GM10266 (cell line): ENCODE measurements around the gene DOCK3.
"Not testable (repeated sequence)": the region's sequence is repeated elsewhere in the genome, so short reads cannot be mapped to it uniquely, and the experiment has no call there.

Experiments
- DNase-seq: peaks from one replicate; pipeline ENCODE4 v3.0.0; 2012; ENCODE audit errors: extremely low spot score
- CTCF ChIP-seq: IDR thresholded peaks from 2 replicates; pipeline ENCODE4 v1.5.1; 2012; ENCODE audit warnings: mild to moderate bottlenecking, low read depth; ENCODE audit not compliant: control insufficient read depth, insufficient read depth; ENCODE audit errors: missing control alignments

DOCK3 gene

GRCh38 chr3:50687127-50687751 lies 12.5 kb downstream of the DOCK3 start:
- TF ChIP-seq CTCF = no peak
- no peak for DNase-seq

GRCh38 chr3:50687916-50688315 lies 13.2 kb downstream of the DOCK3 start:
- DNase-seq = no peak

GRCh38 chr3:50688602-50689001 lies 13.9 kb downstream of the DOCK3 start:
- not testable (repeated sequence) for DNase-seq

More at GRCh38 chr3:50687916-50688315, 13.2 kb downstream of the DOCK3 start:
- TF ChIP-seq CTCF = no peak

GRCh38 chr3:50689558-50689957 lies 14.8 kb downstream of the DOCK3 start:
- no peak for DNase-seq

GRCh38 chr3:50695031-50695430 lies 20.3 kb downstream of the DOCK3 start:
- TF ChIP-seq CTCF = no peak
- DNase-seq = no peak

More at GRCh38 chr3:50689558-50689957, 14.8 kb downstream of the DOCK3 start:
- TF ChIP-seq CTCF = no peak

GRCh38 chr3:50696276-50696675 lies 21.5 kb downstream of the DOCK3 start:
- no peak for DNase-seq

GRCh38 chr3:50698269-50698668 lies 23.5 kb downstream of the DOCK3 start:
- DNase-seq = no peak
- no peak for TF ChIP-seq CTCF

More at GRCh38 chr3:50696276-50696675, 21.5 kb downstream of the DOCK3 start:
- no peak for TF ChIP-seq CTCF

GRCh38 chr3:50708620-50709019 lies 33.9 kb downstream of the DOCK3 start:
- no peak for DNase-seq
- no peak for TF ChIP-seq CTCF
